Karpas-422 (cell line): ENCODE data around the gene AKNA. TPM values are rescaled to one million over a fixed set of nuclear protein-coding genes. Genes with fewer than 3 reads are reported as not detected.

ENCODE experiments used
- DNase-seq: peaks from one replicate; pipeline ENCODE4 v3.0.0-alpha.2; 2015
- H2AFZ ChIP-seq: fragments of 200-600 bp; sonication (generic); 2 replicates; pipeline ENCODE4 v1.6.1; 2014; ENCODE audit warnings: antibody characterized with exemption, low read length, mixed read lengths
- H3K27ac ChIP-seq: fragments of 200-600 bp; sonication (generic); 2 replicates; pipeline ENCODE4 v1.5.1; 2014; ENCODE audit warnings: mild to moderate bottlenecking, low read length, moderate library complexity
- H3K27me3 ChIP-seq: fragments of 200-600 bp; sonication (generic); 2 replicates; pipeline ENCODE4 v1.6.1; 2014; ENCODE audit warnings: low read length, mixed read lengths
- H3K36me3 ChIP-seq: fragments of 200-600 bp; sonication (generic); 2 replicates; pipeline ENCODE4 v1.6.1; 2014; ENCODE audit warnings: low read length, mixed read lengths; ENCODE audit not compliant: insufficient read depth
- H3K4me1 ChIP-seq: fragments of 200-600 bp; sonication (generic); 2 replicates; pipeline ENCODE4 v1.6.1; 2014; ENCODE audit warnings: mild to moderate bottlenecking, low read length, mixed read lengths
- H3K4me2 ChIP-seq: fragments of 200-600 bp; sonication (generic); 2 replicates; pipeline ENCODE4 v1.6.1; 2014; ENCODE audit warnings: low read length, low read depth, mild to moderate bottlenecking; ENCODE audit not compliant: poor library complexity, severe bottlenecking
- H3K4me3 ChIP-seq: fragments of 200-600 bp; sonication (generic); 2 replicates; pipeline ENCODE4 v1.5.1; 2014; ENCODE audit warnings: mild to moderate bottlenecking, antibody characterized with exemption, low read length, mixed read lengths
- H3K79me2 ChIP-seq: fragments of 200-600 bp; sonication (generic); 2 replicates; pipeline ENCODE4 v1.6.1; 2014; ENCODE audit warnings: mild to moderate bottlenecking, low read length, mixed read lengths
- H3K9ac ChIP-seq: fragments of 200-600 bp; sonication (generic); 2 replicates; pipeline ENCODE4 v1.6.0; 2014; ENCODE audit warnings: low read length
- H3K9me2 ChIP-seq: fragments of 200-600 bp; sonication (generic), shearing (Covaris generic); replicated peaks from 2 replicates; pipeline ENCODE4 v1.6.0; 2014; ENCODE audit warnings: mild to moderate bottlenecking, low read length, moderate library complexity; ENCODE audit not compliant: insufficient read depth
- H3K9me3 ChIP-seq: fragments of 300-700, 200-600 bp; sonication (generic); 2 replicates; pipeline ENCODE4 v1.6.1; 2014; ENCODE audit warnings: low read length, mixed read lengths
- H4K20me1 ChIP-seq: fragments of 200-600 bp; sonication (generic); 2 replicates; pipeline ENCODE4 v1.6.1; 2014; ENCODE audit warnings: mild to moderate bottlenecking, antibody characterized with exemption, low read length, low read depth; ENCODE audit not compliant: insufficient read depth
- total RNA-seq: library from RNA; depleted of rRNA; stranded (reverse); fragments of >200 nt; shearing (Covaris generic); gene quantifications from 2 replicates; pipeline ENCODE4 v1.2.3, GENCODE V29; 2014; ENCODE audit warnings: low replicate concordance

The AKNA gene
- total RNA-seq, 1 experiment from 2014 or later, result 77.9 TPM

DNA sequence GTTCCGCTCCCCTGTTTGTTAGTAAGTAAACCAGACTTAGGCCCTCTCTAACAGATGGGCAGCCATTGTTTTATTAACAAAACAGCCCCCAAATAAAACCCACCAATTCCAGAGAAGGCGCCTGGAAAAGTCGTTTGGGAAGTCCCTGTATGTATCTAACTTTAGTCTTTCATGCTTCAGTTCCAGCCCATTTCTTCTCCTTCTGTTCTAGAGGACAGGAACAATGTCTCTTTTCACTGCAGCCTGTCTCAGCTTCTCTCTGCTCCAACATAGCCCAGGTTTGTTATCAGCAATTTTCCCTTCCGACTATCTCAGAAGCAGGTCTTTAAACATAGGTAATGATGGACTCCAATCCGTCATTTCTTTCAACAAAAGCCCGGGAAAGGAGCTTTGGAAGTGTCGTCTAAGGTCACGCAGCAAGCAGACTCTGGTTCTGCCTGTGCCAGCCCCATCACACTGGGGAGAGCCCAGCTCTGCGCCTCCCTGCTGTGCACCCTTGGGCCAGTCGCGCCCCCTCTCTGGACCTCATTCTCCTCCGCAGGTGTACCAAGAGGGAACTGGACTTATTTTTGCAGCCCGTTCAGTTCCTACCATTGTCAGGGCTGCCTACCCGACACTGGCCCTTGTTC is 9.6 kb upstream of the AKNA start:
- Histone ChIP-seq H3K4me1 (peaks cover 42% of the 10 kb centered on the region), H3K79me2 (peaks cover 31% of the 10 kb centered on the region), H3K9ac (peak overlapping the region; percentile 70), H3K27me3 (no peaks in the 10 kb centered on the region), H3K4me2 (peak overlapping the region; percentile 81), H3K9me2 (no peaks in the 10 kb centered on the region), H3K4me3 (peak overlapping the region; percentile 71), H2AFZ (no peak overlapping the region), H3K9me3 (no peaks in the 10 kb centered on the region), H3K36me3 (no peaks in the 10 kb centered on the region), H4K20me1 (no peaks in the 10 kb centered on the region), H3K27ac (peak overlapping the region; percentile 83)
- no peak for DNase-seq

DNA sequence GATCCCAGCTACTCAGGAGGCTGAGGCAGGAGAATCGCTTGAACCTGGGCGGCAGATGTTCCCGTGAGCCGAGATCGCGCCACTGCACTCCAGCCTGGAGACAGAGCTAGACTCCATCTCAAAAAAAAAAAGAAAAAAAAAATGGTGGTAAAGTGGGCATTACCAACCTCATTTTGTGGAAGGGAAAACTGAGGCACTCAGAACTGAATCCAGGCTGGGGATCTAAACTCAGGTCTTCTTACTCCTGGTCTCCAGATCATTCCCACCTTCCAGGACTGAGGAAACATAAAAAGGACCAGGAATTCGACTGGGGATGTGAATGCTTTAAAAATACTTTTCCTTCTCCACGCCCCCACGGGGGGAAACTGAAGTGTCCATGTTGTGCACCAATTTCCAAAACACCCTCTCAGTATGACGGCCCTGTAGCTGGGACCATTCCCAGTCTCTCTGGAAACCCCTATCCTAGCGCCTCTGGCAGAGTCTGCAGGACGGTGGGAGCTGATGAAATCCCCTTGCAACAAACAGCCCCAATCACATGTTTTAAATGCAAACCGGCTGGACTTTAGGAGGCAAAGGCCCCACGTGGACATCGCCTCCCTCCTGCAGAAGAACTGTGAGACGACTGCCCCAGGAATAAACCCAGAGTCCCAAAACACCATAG is 8.9 kb upstream of the AKNA start:
- H3K4me2 ChIP-seq, result peak overlapping the region; percentile 81
- no peak for DNase-seq
- H3K4me3 ChIP-seq, result peak overlapping the region; percentile 71

GRCh38 chr9:114395768-114396167 is 8.0 kb upstream of the AKNA start:
- Histone ChIP-seq H3K9ac (peak overlapping the region; percentile 38; the same call in 1 of the 2 replicates), H2AFZ (no peak overlapping the region), H3K4me1 (peaks cover 55% of the 10 kb centered on the region), H3K9me2 (no peaks in the 10 kb centered on the region), H3K27ac (peak overlapping the region; percentile 62), H3K79me2 (peaks cover 43% of the 10 kb centered on the region), H3K4me2 (peak overlapping the region; percentile 81), H3K27me3 (no peaks in the 10 kb centered on the region), H4K20me1 (no peaks in the 10 kb centered on the region), H3K36me3 (no peaks in the 10 kb centered on the region), H3K9me3 (no peaks in the 10 kb centered on the region), H3K4me3 (no peak overlapping the region)
- no peak for DNase-seq

More for the DNA sequence above, 8.9 kb upstream of the AKNA start:
- Histone ChIP-seq H3K36me3 (no peaks in the 10 kb centered on the region), H3K9ac (peak overlapping the region; percentile 70), H2AFZ (no peak overlapping the region), H3K27ac (peak overlapping the region; percentile 83), H4K20me1 (no peaks in the 10 kb centered on the region), H3K4me1 (peaks cover 47% of the 10 kb centered on the region), H3K79me2 (peaks cover 37% of the 10 kb centered on the region), H3K9me3 (no peaks in the 10 kb centered on the region), H3K27me3 (no peaks in the 10 kb centered on the region), H3K9me2 (no peaks in the 10 kb centered on the region)

- H2AFZ ChIP-seq, result no peak overlapping the region
- no peaks in the 10 kb centered on the region for H3K27me3 ChIP-seq
- peak overlapping the region; percentile 62 for H3K27ac ChIP-seq
- H4K20me1 ChIP-seq, result no peaks in the 10 kb centered on the region
- H3K4me1 ChIP-seq, result peaks cover 59% of the 10 kb centered on the region
- H3K4me3 ChIP-seq, result no peak overlapping the region
- H3K9me2 ChIP-seq, result no peaks in the 10 kb centered on the region
- no peaks in the 10 kb centered on the region for H3K36me3 ChIP-seq
- H3K9me3 ChIP-seq, result no peaks in the 10 kb centered on the region
- peak overlapping the region; percentile 8 for H3K4me2 ChIP-seq
- H3K9ac ChIP-seq, result peak overlapping the region; percentile 38
- peaks cover 48% of the 10 kb centered on the region for H3K79me2 ChIP-seq
- no peak for DNase-seq
These were observed 7.5 kb upstream of the AKNA start for GRCh38 chr9:114395334-114395617.

- Histone ChIP-seq H3K79me2 (peaks cover 52% of the 10 kb centered on the region), H3K4me3 (no peak overlapping the region), H3K36me3 (no peaks in the 10 kb centered on the region), H4K20me1 (no peaks in the 10 kb centered on the region), H3K27me3 (no peaks in the 10 kb centered on the region), H3K9me2 (no peaks in the 10 kb centered on the region), H3K4me2 (peak overlapping the region; percentile 8), H3K27ac (peak overlapping the region; percentile 62), H3K9ac (peak overlapping the region; percentile 38; the same call in 1 of the 2 replicates), H2AFZ (no peak overlapping the region), H3K4me1 (peaks cover 65% of the 10 kb centered on the region), H3K9me3 (no peaks in the 10 kb centered on the region)
- DNase-seq, result no peak
These were observed 6.9 kb upstream of the AKNA start for GRCh38 chr9:114394523-114395333.

DNA sequence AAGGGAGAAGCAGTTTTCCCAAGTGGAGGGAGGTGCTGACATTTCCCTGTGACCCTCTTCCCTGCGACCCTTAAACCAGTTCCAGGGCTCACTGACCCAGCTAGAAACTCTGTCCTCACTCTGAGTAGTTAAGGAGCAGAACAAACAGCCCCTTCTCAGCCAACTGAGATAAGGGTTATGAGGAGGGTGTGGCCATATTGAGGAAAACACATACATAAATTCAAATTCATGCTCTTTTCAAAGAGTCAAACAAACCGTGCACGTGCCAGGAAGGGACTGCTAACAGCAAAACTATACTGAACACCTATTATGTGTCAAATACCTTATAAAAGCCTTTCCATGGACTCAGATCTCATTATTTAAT is 4.9 kb upstream of the AKNA start:
- DNase-seq, result no peak
- H3K4me1 ChIP-seq, result peaks cover 81% of the 10 kb centered on the region
- H3K4me2 ChIP-seq, result peak overlapping the region; percentile 27
- H3K36me3 ChIP-seq, result no peaks in the 10 kb centered on the region
- H3K9me3 ChIP-seq, result no peaks in the 10 kb centered on the region
- H3K27me3 ChIP-seq, result no peaks in the 10 kb centered on the region
- H3K79me2 ChIP-seq, result peaks cover 72% of the 10 kb centered on the region
- H3K9me2 ChIP-seq, result no peaks in the 10 kb centered on the region
- no peaks in the 10 kb centered on the region for H4K20me1 ChIP-seq
- peak overlapping the region; percentile 97 for H3K27ac ChIP-seq
- no peak overlapping the region for H2AFZ ChIP-seq
- H3K4me3 ChIP-seq, result no peak overlapping the region
- no peak overlapping the region; the same call in 1 of the 2 replicates for H3K9ac ChIP-seq

- peak overlapping the region; percentile 90 for H3K9ac ChIP-seq
These were observed 3.2 kb upstream of the AKNA start for GRCh38 chr9:114390952-114391351.

More at GRCh38 chr9:114390952-114391351, 3.2 kb upstream of the AKNA start:
- peak overlapping the region; percentile 97 for H3K27ac ChIP-seq
- no peaks in the 10 kb centered on the region for H3K27me3 ChIP-seq
- H3K9me2 ChIP-seq, result no peaks in the 10 kb centered on the region
- no peak overlapping the region for H2AFZ ChIP-seq
- H3K4me2 ChIP-seq, result peak overlapping the region; percentile 92
- H3K4me3 ChIP-seq, result peak overlapping the region; percentile 85; the same call in 1 of the 2 replicates
- peak; percentile 77 for DNase-seq
- H3K79me2 ChIP-seq, result peaks cover 75% of the 10 kb centered on the region
- H3K36me3 ChIP-seq, result no peaks in the 10 kb centered on the region
- peaks cover 76% of the 10 kb centered on the region for H3K4me1 ChIP-seq
- no peaks in the 10 kb centered on the region for H3K9me3 ChIP-seq
- H4K20me1 ChIP-seq, result no peaks in the 10 kb centered on the region
